HCT116 (cell line): Measurements from ENCODE around the gene KLHDC7A. TPM values are rescaled to one million over a fixed set of nuclear protein-coding genes. Genes with fewer than 3 reads are reported as not detected.

ENCODE experiments used
- ATAC-seq: fragments of 200-7000 bp; cut with Tn5 transposase; 2 replicates; pipeline ENCODE4 v1.9.1; 2020; ENCODE audit warnings: mild to moderate bottlenecking, moderate library complexity
- BruUV-seq: library from RNA; stranded (reverse); fragments of 400-500 nt; replicated peaks from 2 replicates; lab custom pipeline; 2021; lab: Mats Ljungman, UMichigan
- CTCF ChIA-PET: fragments of 300-600 bp; sonication (Branson Sonifier 250); formaldehyde crosslinking; loops from one replicate; lab custom pipeline; 2021; ENCODE audit warnings: antibody characterized with exemption; lab: Charles Lee
- POLR2A ChIA-PET: fragments of 300-600, 350-600 bp; sonication (Branson Sonifier 250); formaldehyde crosslinking; loops from one replicate; lab custom pipeline; 2021; ENCODE audit warnings: antibody characterized with exemption; lab: Charles Lee
- RAD21 ChIA-PET, 2 experiments: fragments of 300-600 bp; sonication (Branson Sonifier 250); formaldehyde crosslinking; loops; one replicate each; lab custom pipeline; 2023; ENCODE audit warnings: low total read pairs in 2 of 2; ENCODE audit not compliant: uncharacterized antibody in 2 of 2, unreplicated experiment in 2 of 2, low non-redundant PET in 1 of 2; lab: Charles Lee
- DNase-seq: peaks from one replicate; pipeline ENCODE4 v3.0.0-alpha.2; 2010; ENCODE audit warnings: low read depth, low spot score
- H2AFZ ChIP-seq: fragments of 200-600 bp; shearing (Covaris generic), sonication (generic); 2 replicates; pipeline ENCODE4 v1.6.1; 2017; ENCODE audit warnings: low read depth, mixed run types, mixed read lengths, antibody characterized with exemption, low read length; ENCODE audit not compliant: poor library complexity, severe bottlenecking
- H3K27ac ChIP-seq: 2 replicates; pipeline ENCODE4 v1.5.1; 2012; ENCODE audit warnings: low read depth, low read length
- H3K27me3 ChIP-seq: fragments of 200-600 bp; sonication (generic); 2 replicates; pipeline ENCODE4 v1.6.1; 2016; ENCODE audit warnings: mixed run types, low read length, mixed read lengths; ENCODE audit not compliant: insufficient read depth
- H3K36me3 ChIP-seq, 2 experiments: fragments of 200-500 bp in 1 of 2; fragments of 200-600 bp in 1 of 2; sonication (Bioruptor generic) in 1 of 2; sonication (generic) in 1 of 2; 2 replicates each; pipeline versions ENCODE4 v1.5.1 to v1.6.1; 2014 to 2016; ENCODE audit warnings: low read length in 2 of 2, inconsistent platforms in 1 of 2, mixed read lengths in 1 of 2, mixed run types in 1 of 2; ENCODE audit not compliant: insufficient read depth in 2 of 2, control insufficient read depth in 1 of 2
- H3K4me1 ChIP-seq, 2 experiments: fragments of 200-600 bp in 1 of 2; sonication (generic) in 1 of 2; 2 replicates each; pipeline versions ENCODE4 v1.5.1 to v1.6.1; 2012 to 2017; ENCODE audit warnings: low read length in 2 of 2, inconsistent platforms in 1 of 2, mild to moderate bottlenecking in 1 of 2, mixed read lengths in 1 of 2, mixed run types in 1 of 2, moderate library complexity in 1 of 2; ENCODE audit not compliant: insufficient read depth in 2 of 2, control insufficient read depth in 1 of 2
- H3K4me2 ChIP-seq: fragments of 200-600 bp; sonication (generic); 2 replicates; pipeline ENCODE4 v1.6.1; 2017; ENCODE audit warnings: mixed run types, low read length, mixed read lengths
- H3K4me3 ChIP-seq, 2 experiments: fragments of 200-600 bp in 1 of 2; sonication (generic) in 1 of 2; replicated peaks in 1 of 2; 2 replicates each; pipeline ENCODE4 v1.5.1; 2011 to 2016; ENCODE audit warnings: low read length in 2 of 2, control low read depth in 1 of 2, low read depth in 1 of 2, mild to moderate bottlenecking in 1 of 2, mixed read lengths in 1 of 2, mixed run types in 1 of 2
- H3K79me2 ChIP-seq: fragments of 200-600 bp; sonication (generic); 2 replicates; pipeline ENCODE4 v1.6.1; 2017; ENCODE audit warnings: mild to moderate bottlenecking, mixed run types, low read length, moderate library complexity, mixed read lengths; ENCODE audit not compliant: insufficient read depth
- H3K9ac ChIP-seq: fragments of 200-600 bp; sonication (generic); 2 replicates; pipeline ENCODE4 v1.6.1; 2016; ENCODE audit warnings: low read length, mixed read lengths
- H3K9me2 ChIP-seq: fragments of 200-600 bp; sonication (generic), shearing (Covaris generic); 2 replicates; pipeline ENCODE4 v1.6.1; 2017; ENCODE audit warnings: mixed run types, mild to moderate bottlenecking, moderate library complexity; ENCODE audit not compliant: insufficient read depth
- H3K9me3 ChIP-seq, 2 experiments: fragments of 200-500 bp in 1 of 2; fragments of 200-600 bp in 1 of 2; sonication (Bioruptor generic) in 1 of 2; sonication (generic) in 1 of 2; 2 replicates each; pipeline ENCODE4 v1.6.1; 2014 to 2017; ENCODE audit warnings: low read length in 2 of 2, mixed read lengths in 2 of 2, inconsistent platforms in 1 of 2, low read depth in 1 of 2, mild to moderate bottlenecking in 1 of 2, mixed run types in 1 of 2, moderate library complexity in 1 of 2; ENCODE audit not compliant: control insufficient read depth in 1 of 2, insufficient read depth in 1 of 2
- H4K20me1 ChIP-seq: fragments of 200-600 bp; sonication (generic), shearing (Covaris generic); 2 replicates; pipeline ENCODE4 v1.6.1; 2017; ENCODE audit warnings: mixed run types, mild to moderate bottlenecking, moderate library complexity; ENCODE audit not compliant: insufficient read depth
- ATF3 ChIP-seq: IDR thresholded peaks from 2 replicates; pipeline ENCODE4 v1.6.1; 2012
- CBX3 ChIP-seq: IDR thresholded peaks from 2 replicates; pipeline ENCODE4 v1.6.1; 2012; ENCODE audit warnings: low read depth
- EGR1 ChIP-seq: IDR thresholded peaks from 2 replicates; pipeline ENCODE4 v1.6.1; 2012; ENCODE audit warnings: low read depth
- ELF1 ChIP-seq: IDR thresholded peaks from 2 replicates; pipeline ENCODE4 v1.6.1; 2012; ENCODE audit warnings: low read depth, borderline replicate concordance
- EZH2 ChIP-seq: fragments of 200-600 bp; sonication (generic); IDR thresholded peaks from 2 replicates; pipeline ENCODE4 v1.6.1; 2017; ENCODE audit warnings: antibody characterized with exemption, mixed run types
- EZH2phosphoT487 ChIP-seq: fragments of 200-600 bp; IDR thresholded peaks from 2 replicates; pipeline ENCODE4 v1.6.1; 2018; ENCODE audit warnings: antibody characterized with exemption, borderline replicate concordance
- JUND ChIP-seq: IDR thresholded peaks from 2 replicates; pipeline ENCODE4 v1.6.1; 2012
- POLR2A ChIP-seq: IDR thresholded peaks from 2 replicates; pipeline ENCODE4 v1.7.0; 2011; ENCODE audit warnings: borderline replicate concordance; ENCODE audit not compliant: insufficient read depth, insufficient read length; ENCODE audit errors: extremely low read depth
- POLR2AphosphoS5 ChIP-seq: IDR thresholded peaks from 2 replicates; pipeline ENCODE4 v1.6.1; 2011; ENCODE audit warnings: mild to moderate bottlenecking, low read depth, low read length, moderate library complexity
- RAD21 ChIP-seq: IDR thresholded peaks from 2 replicates; pipeline ENCODE4 v1.6.1; 2012; ENCODE audit warnings: low read depth, mild to moderate bottlenecking
- SP1 ChIP-seq: IDR thresholded peaks from 2 replicates; pipeline ENCODE4 v1.6.1; 2012; ENCODE audit warnings: low read depth
- SRF ChIP-seq: IDR thresholded peaks from 2 replicates; pipeline ENCODE4 v1.6.1; 2012; ENCODE audit warnings: low read depth
- TCF7L2 ChIP-seq: IDR thresholded peaks from 2 replicates; pipeline ENCODE4 v1.7.0; 2011; ENCODE audit warnings: borderline replicate concordance, inconsistent platforms; ENCODE audit not compliant: insufficient read depth, insufficient read length; ENCODE audit errors: extremely low read depth
- YY1 ChIP-seq: IDR thresholded peaks from 2 replicates; pipeline ENCODE4 v1.6.1; 2011; ENCODE audit warnings: low read length, low read depth, moderate library complexity, mild to moderate bottlenecking; ENCODE audit not compliant: insufficient replicate concordance; ENCODE audit errors: extremely low read depth
- ZBTB33 ChIP-seq: IDR thresholded peaks from 2 replicates; pipeline ENCODE4 v1.6.1; 2011; ENCODE audit warnings: mild to moderate bottlenecking, low read length, moderate library complexity; ENCODE audit not compliant: insufficient replicate concordance; ENCODE audit errors: extremely low read depth
- ZFX ChIP-seq: fragments of 450-650 bp; IDR thresholded peaks from 2 replicates; pipeline ENCODE4 v1.6.1; 2017
- ZNF274 ChIP-seq: fragments of 200-500 bp; sonication (Bioruptor generic); IDR thresholded peaks from 2 replicates; pipeline ENCODE4 v1.6.1; 2014; ENCODE audit warnings: mild to moderate bottlenecking, low read depth, low read length, inconsistent platforms
- intact Hi-C: fragments of 100-400 bp; cut with micrococcal nuclease; formaldehyde crosslinking; loops from 2 replicates; pipeline ENCODE4 v1.10.0; 2022
- total RNA-seq: library from RNA; stranded (reverse); gene quantifications from one replicate; pipeline ENCODE4 v1.2.1, GENCODE V29; 2021; ENCODE audit not compliant: unreplicated experiment
- TF ChIP-seq, protein P1 (sequence below): IDR thresholded peaks from 2 replicates; pipeline ENCODE4 v1.6.1; 2012
- TF ChIP-seq, protein P2 (sequence below): IDR thresholded peaks from 2 replicates; pipeline ENCODE4 v1.6.1; 2012; ENCODE audit warnings: low read depth

Gene KLHDC7A
- total RNA-seq, 1 experiment from 2014 or later: 0.30 TPM

GRCh38 chr1:18513995-18514394 is 33.3 kb downstream of the KLHDC7A start (continued):
- TF ChIP-seq ZBTB33 (no peak), ZFX (no peak), CBX3 (no peak)
- TF ChIP-seq, protein P1, sequence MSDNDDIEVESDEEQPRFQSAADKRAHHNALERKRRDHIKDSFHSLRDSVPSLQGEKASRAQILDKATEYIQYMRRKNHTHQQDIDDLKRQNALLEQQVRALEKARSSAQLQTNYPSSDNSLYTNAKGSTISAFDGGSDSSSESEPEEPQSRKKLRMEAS: no peak
- TF ChIP-seq, all 23 proteins: peak for 0

DNA sequence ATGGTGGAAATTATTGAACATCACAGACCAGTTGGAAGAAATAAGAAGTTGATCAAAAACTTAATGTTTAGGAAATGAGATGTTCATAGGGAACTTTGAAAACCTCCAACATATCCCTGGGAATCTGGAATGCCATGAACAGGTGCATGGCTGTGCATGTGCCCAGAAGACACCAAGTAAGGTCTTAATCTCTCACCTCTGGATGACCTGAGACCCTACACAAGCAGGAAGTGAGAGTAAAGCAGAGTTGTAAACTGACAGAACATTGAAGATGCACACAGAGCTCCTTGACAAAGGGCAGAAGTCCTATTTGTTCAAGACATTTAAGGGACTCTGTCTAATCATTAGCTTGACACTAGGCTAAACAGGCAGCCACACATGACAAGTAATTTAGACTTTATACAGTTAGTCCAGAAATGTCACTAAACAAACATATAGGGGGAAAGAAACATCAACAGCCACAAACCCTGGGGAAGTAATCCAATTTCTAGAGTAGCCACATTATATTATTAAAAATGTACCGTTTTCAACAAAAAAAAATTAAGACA is 34.5 kb downstream of the KLHDC7A start:
- Histone ChIP-seq H3K36me3 (no peaks in the 10 kb centered on the region), H3K27me3 (peaks cover 11% of the 10 kb centered on the region; the same call in 1 of the 2 replicates), H3K9me2 (no peaks in the 10 kb centered on the region), H3K4me1 (no peaks in the 10 kb centered on the region), H3K79me2 (no peaks in the 10 kb centered on the region), H3K9me3 (peaks cover 4% of the 10 kb centered on the region in 2 experiments; a peak in 2 of 4 replicates), H3K27ac (no peak overlapping the region), H3K4me3 (no peak overlapping the region), H3K9ac (no peak overlapping the region), H3K4me2 (no peak overlapping the region), H2AFZ (no peak overlapping the region), H4K20me1 (no peaks in the 10 kb centered on the region)
- CTCF ChIA-PET: no interaction called here
- RAD21 ChIA-PET: no interaction called here
- DNase-seq (no peak), ATAC-seq (no peak)
- POLR2A ChIA-PET: no interaction called here
- TF ChIP-seq EGR1 (no peak), POLR2A (no peak), CBX3 (no peak), SRF (no peak), EZH2phosphoT487 (no peak), ATF3 (no peak), ELF1 (no peak), EZH2 (no peak), JUND (no peak), RAD21 (no peak), ZNF274 (no peak), SP1 (no peak), YY1 (no peak), POLR2AphosphoS5 (no peak), TCF7L2 (no peak)
- TF ChIP-seq, protein P2, sequence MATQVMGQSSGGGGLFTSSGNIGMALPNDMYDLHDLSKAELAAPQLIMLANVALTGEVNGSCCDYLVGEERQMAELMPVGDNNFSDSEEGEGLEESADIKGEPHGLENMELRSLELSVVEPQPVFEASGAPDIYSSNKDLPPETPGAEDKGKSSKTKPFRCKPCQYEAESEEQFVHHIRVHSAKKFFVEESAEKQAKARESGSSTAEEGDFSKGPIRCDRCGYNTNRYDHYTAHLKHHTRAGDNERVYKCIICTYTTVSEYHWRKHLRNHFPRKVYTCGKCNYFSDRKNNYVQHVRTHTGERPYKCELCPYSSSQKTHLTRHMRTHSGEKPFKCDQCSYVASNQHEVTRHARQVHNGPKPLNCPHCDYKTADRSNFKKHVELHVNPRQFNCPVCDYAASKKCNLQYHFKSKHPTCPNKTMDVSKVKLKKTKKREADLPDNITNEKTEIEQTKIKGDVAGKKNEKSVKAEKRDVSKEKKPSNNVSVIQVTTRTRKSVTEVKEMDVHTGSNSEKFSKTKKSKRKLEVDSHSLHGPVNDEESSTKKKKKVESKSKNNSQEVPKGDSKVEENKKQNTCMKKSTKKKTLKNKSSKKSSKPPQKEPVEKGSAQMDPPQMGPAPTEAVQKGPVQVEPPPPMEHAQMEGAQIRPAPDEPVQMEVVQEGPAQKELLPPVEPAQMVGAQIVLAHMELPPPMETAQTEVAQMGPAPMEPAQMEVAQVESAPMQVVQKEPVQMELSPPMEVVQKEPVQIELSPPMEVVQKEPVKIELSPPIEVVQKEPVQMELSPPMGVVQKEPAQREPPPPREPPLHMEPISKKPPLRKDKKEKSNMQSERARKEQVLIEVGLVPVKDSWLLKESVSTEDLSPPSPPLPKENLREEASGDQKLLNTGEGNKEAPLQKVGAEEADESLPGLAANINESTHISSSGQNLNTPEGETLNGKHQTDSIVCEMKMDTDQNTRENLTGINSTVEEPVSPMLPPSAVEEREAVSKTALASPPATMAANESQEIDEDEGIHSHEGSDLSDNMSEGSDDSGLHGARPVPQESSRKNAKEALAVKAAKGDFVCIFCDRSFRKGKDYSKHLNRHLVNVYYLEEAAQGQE: no peak
- TF ChIP-seq, protein P1: no peak
- intact Hi-C loops: no loop called here
- no TSS peak for BruUV-seq
